Skeletal muscle satellite cell (primary cell): ENCODE results near the gene PRR7.

Experiments used
- H3K27me3 ChIP-seq: 2 replicates; pipeline ENCODE4 v1.7.0; 2013; ENCODE audit warnings: low read length; ENCODE audit not compliant: control insufficient read depth, insufficient read depth
- H3K36me3 ChIP-seq: 2 replicates; pipeline ENCODE4 v1.7.0; 2013; ENCODE audit warnings: mild to moderate bottlenecking, control low read depth, low read length; ENCODE audit not compliant: insufficient read depth
- H3K4me1 ChIP-seq: 2 replicates; pipeline ENCODE4 v1.7.0; 2013; ENCODE audit warnings: low read length; ENCODE audit not compliant: control insufficient read depth, insufficient read depth
- H3K4me2 ChIP-seq: 2 replicates; pipeline ENCODE4 v1.7.0; 2013; ENCODE audit warnings: mild to moderate bottlenecking, low read length
- H3K4me3 ChIP-seq: 2 replicates; pipeline ENCODE4 v1.7.0; 2013; ENCODE audit warnings: low read length
- H3K9ac ChIP-seq: 2 replicates; pipeline ENCODE4 v1.7.0; 2013; ENCODE audit warnings: mild to moderate bottlenecking, low read depth, low read length, moderate library complexity
- H3K9me3 ChIP-seq: replicated peaks from 2 replicates; pipeline ENCODE4 v1.7.0; 2013; ENCODE audit warnings: mild to moderate bottlenecking, control low read depth, low read length

PRR7 gene

GRCh38 chr5:177450667-177451424, 4.2 kb downstream of the PRR7 start:
- no peak overlapping the region for H3K4me3 ChIP-seq
- no peaks in the 10 kb centered on the region for H3K27me3 ChIP-seq
- no peaks in the 10 kb centered on the region for H3K9me3 ChIP-seq
- peaks cover 6% of the 10 kb centered on the region for H3K36me3 ChIP-seq
- no peak overlapping the region for H3K4me2 ChIP-seq
- H3K4me1 ChIP-seq: peaks cover 38% of the 10 kb centered on the region
- no peak overlapping the region for H3K9ac ChIP-seq

- peaks cover 18% of the 10 kb centered on the region for H3K36me3 ChIP-seq
- no peak overlapping the region for H3K4me2 ChIP-seq
- H3K27me3 ChIP-seq: no peaks in the 10 kb centered on the region
- H3K9ac ChIP-seq: no peak overlapping the region
- H3K4me3 ChIP-seq: no peak overlapping the region
- no peaks in the 10 kb centered on the region for H3K9me3 ChIP-seq
- peaks cover 42% of the 10 kb centered on the region for H3K4me1 ChIP-seq
Measured at GRCh38 chr5:177452688-177453638, 6.3 kb downstream of the PRR7 start.

DNA sequence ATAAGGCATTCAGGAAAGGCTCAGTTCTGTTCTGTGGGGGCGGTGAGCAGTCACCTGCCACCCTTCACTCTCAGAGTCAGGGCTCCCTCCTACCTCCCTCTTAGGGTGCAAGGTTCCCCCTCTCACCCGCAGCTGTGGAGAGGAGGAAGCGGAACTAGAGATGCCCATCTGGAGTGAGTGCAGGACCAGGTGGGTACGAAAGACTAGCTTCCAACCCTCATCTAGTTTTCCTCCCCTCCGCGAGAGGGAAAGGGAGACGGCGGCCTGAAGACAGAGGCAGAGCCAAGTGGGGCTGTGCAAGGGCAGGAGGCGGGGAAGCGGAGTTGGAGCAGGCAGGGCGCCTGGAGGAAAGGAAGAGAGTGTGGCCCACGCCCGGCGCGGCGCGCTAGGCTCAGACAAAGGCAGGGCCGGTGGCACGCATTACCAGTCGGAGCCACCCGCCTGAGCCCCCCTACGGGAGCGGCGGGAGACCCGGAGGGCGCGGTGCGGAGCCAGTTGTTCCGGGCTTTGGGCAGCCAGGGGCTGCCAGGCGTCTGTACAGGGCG, 7.3 kb downstream of the PRR7 start:
- peak overlapping the region; percentile 69 for H3K4me3 ChIP-seq

DNA sequence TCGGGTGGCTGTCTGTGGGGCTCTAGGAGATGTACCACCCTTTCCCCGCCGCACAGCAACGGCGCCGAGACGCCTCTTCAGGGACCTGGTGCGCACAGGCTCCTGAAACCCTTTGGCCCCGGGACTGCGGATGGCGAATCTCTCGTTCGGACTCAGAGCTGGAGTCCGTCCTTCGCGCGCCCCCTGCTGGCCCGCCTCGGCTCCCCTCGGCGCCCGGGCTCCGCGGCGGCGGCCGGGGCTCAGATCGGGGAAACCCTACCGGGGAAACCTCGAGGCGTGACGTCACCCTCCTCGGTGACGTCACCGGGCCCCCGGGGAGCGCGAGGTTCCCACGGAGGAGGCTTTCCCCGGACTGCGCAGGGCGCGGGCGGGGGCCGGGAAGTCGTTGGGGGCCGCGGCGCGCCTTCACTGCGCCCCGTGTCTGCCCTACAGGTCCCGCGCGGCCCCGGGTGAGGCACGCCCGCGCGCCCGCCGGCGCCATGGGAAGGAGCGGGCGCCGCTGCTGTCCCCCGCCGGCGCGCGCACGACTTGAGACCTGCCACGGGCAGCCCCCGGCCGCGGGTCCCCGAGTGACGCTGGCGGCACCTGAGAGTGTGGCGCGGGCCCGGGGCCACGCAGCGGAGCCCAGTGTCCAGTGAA, 7.9 kb downstream of the PRR7 start:
- peaks cover 33% of the 10 kb centered on the region for H3K4me1 ChIP-seq
- H3K9me3 ChIP-seq: no peaks in the 10 kb centered on the region
- H3K36me3 ChIP-seq: peaks cover 31% of the 10 kb centered on the region
- H3K4me3 ChIP-seq: peak overlapping the region; percentile 69
- no peaks in the 10 kb centered on the region for H3K27me3 ChIP-seq
- H3K4me2 ChIP-seq: peak overlapping the region; percentile 93
- peak overlapping the region; percentile 56 for H3K9ac ChIP-seq

More for the DNA sequence above, 7.3 kb downstream of the PRR7 start:
- Histone ChIP-seq H3K36me3 (peaks cover 28% of the 10 kb centered on the region), H3K9ac (peak overlapping the region; percentile 53), H3K27me3 (no peaks in the 10 kb centered on the region), H3K9me3 (no peaks in the 10 kb centered on the region), H3K4me2 (peak overlapping the region; percentile 93), H3K4me1 (peaks cover 33% of the 10 kb centered on the region)

DNA sequence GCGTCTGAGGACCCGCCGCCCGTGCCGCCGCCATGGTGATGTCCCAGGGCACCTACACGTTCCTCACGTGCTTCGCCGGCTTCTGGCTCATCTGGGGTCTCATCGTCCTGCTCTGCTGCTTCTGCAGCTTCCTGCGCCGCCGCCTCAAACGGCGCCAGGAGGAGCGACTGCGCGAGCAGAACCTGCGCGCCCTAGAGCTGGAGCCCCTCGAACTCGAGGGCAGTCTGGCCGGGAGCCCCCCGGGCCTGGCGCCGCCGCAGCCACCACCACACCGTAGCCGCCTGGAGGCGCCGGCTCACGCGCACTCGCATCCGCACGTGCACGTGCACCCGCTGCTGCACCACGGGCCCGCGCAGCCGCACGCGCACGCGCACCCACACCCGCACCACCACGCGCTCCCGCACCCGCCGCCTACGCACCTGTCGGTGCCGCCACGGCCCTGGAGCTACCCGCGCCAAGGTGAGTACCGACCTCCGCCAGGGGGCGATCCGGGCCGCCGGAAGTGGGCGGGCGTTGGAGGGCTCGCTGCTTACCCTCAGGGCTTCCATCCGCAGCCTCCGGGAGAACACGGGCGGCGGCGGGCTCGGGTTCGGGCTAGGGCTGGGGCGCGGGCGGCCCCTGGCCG, 8.5 kb downstream of the PRR7 start:
- H3K4me3 ChIP-seq: peak overlapping the region; percentile 69
- H3K36me3 ChIP-seq: peaks cover 36% of the 10 kb centered on the region
- peaks cover 33% of the 10 kb centered on the region for H3K4me1 ChIP-seq
- H3K27me3 ChIP-seq: no peaks in the 10 kb centered on the region
- peak overlapping the region; percentile 93 for H3K4me2 ChIP-seq
- H3K9ac ChIP-seq: peak overlapping the region; percentile 56
- no peaks in the 10 kb centered on the region for H3K9me3 ChIP-seq

DNA sequence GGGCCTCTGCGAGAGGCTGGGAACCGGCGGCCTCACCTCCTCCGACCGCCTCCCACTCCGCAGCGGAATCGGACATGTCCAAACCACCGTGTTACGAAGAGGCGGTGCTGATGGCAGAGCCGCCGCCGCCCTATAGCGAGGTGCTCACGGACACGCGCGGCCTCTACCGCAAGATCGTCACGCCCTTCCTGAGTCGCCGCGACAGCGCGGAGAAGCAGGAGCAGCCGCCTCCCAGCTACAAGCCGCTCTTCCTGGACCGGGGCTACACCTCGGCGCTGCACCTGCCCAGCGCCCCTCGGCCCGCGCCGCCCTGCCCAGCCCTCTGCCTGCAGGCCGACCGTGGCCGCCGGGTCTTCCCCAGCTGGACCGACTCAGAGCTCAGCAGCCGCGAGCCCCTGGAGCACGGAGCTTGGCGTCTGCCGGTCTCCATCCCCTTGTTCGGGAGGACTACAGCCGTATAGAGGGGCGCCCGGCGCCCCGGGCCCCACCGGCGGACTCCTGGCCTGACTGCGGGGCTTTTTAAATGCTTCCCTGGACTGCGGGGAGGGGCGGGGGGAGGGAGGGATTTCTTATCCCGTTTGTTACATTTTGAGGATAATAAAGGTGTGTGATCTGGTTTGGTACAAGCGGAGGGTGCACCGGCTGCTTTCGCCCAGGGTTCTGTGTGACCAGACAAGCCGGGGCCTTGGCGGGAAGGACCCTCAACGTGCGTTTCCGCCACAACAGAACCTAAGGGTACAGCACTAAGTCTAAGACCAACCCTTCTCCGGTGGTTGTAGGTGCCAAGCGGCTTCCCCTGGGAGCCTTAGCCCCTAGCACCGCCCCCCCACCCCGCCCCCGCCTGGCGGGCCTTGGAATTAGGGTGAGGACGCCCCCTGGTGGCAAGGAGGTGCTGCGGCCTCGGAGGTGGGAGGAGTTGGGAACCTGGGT, 9.3 kb downstream of the PRR7 start:
- Histone ChIP-seq H3K27me3 (no peaks in the 10 kb centered on the region), H3K4me1 (peaks cover 33% of the 10 kb centered on the region), H3K4me2 (peak overlapping the region; percentile 93), H3K36me3 (peaks cover 36% of the 10 kb centered on the region), H3K9ac (peak overlapping the region; percentile 56), H3K9me3 (no peaks in the 10 kb centered on the region), H3K4me3 (peak overlapping the region; percentile 69)

DNA sequence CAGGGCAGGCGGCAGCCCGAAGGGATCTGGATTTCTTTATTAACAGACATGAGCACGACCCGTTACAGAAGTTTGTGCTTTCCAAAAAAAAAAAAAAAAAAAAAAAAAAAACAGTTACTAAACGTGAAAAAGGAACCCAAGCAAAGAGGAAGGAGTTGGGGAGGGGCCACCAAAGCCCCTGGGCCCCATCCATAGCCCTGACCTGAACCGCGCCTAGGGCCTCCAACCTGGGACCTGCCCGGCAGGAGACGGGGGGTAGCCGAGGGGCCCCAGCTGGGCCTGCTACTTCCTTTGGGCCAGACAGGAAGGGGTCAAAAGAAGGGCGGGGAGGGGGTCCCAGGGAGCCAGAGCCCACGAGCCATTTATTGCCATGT, 10.0 kb downstream of the PRR7 start:
- H3K4me2 ChIP-seq: no peak overlapping the region
- no peak overlapping the region for H3K4me3 ChIP-seq
- no peak overlapping the region for H3K9ac ChIP-seq
- peaks cover 33% of the 10 kb centered on the region for H3K4me1 ChIP-seq
- H3K36me3 ChIP-seq: peaks cover 37% of the 10 kb centered on the region
- no peaks in the 10 kb centered on the region for H3K9me3 ChIP-seq
- H3K27me3 ChIP-seq: no peaks in the 10 kb centered on the region

DNA sequence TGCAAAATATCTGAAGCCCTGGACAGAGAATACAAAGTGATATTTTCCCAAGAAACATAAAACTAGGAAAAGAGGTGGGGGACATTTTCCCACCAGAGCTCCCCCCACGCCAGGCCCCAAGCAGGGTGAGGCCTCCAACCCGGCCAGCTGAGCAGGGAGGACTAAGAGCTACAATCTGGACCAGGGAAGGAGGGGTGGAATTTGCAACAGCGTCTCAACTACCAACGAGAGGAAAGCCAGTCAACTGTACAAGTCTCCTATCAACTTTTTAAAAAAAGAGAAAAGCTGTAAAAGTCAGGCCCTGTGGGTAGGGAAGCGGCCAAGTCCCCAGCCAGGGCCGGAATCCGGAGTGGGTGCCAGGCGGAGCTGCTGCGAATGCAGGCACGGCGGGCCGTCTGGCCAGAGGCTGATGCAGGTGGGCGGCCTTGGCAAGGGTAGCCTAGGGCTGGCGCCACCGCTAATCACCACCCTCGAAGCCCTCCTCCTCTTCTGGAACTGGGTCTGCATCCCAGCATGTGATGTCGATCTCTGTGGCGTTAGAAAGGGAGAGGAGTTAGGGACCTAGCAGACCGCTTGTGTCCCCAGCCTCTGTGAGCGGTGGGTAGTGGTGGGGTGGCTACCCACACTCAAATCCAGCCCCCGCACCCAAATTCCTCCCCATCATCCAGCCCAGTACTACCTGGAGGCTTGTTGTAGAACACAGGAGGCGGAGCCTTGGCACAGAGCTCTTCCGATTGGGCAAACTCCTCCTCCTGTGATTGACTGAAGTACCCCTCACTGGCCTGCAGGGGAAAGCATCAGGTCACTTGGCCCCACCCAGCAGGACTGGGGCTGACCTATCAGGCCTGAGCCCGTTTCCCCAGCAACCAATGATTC, 10.6 kb downstream of the PRR7 start:
- Histone ChIP-seq H3K36me3 (peaks cover 42% of the 10 kb centered on the region), H3K9me3 (no peaks in the 10 kb centered on the region), H3K4me3 (no peak overlapping the region), H3K27me3 (no peaks in the 10 kb centered on the region), H3K4me2 (no peak overlapping the region), H3K9ac (no peak overlapping the region), H3K4me1 (peaks cover 33% of the 10 kb centered on the region)

DNA sequence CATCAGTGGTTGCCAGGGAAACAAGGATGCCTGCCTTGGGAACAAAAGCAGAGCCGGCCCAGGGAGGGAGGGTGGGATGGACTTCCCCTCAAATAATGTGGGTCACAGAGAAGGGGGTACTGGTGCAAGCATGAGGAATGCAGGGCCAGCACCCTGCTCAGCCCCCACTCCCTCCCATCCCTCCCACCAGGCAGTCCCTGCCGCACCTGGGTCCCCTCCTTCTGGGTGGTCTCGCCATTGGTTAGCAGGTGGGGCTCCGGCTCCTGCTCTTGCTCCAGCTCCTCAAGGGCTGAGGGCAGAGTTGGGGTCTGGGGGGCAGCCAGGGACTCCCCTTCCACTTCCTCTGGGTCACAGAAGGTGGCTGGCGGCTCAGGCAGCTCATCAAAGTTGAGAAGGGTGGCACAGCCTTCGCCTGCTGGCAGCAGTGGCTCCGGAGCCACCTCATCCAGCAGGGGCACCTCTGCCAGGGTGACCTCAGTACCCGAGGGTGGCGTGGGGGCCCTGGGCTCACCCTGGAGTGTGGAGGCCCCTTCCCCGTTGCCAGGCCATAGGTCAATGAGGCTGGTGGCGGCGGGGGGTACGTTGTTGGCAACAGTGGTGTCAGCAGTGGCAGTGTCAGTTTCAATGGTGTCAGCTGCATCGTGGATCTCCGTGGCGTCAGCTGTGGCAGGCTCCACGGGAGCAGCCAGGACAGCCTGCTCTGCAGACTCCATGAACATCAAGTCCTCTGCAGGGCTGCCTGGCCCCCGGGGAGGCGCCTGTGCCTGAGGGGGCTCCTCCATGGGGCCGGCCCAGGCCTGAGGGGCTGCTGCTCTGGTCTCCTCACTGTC, 11.5 kb downstream of the PRR7 start:
- Histone ChIP-seq H3K9ac (no peak overlapping the region), H3K36me3 (peaks cover 48% of the 10 kb centered on the region), H3K27me3 (no peaks in the 10 kb centered on the region), H3K4me2 (no peak overlapping the region), H3K9me3 (no peaks in the 10 kb centered on the region), H3K4me3 (no peak overlapping the region), H3K4me1 (peaks cover 33% of the 10 kb centered on the region)
